Central memory CD4-positive, alpha-beta T cell (primary cell): Measurements from ENCODE around the gene P4HA2.

Source experiments
- DNase-seq: peaks from one replicate; pipeline ENCODE4 v3.0.0; 2022

The P4HA2 gene

DNA sequence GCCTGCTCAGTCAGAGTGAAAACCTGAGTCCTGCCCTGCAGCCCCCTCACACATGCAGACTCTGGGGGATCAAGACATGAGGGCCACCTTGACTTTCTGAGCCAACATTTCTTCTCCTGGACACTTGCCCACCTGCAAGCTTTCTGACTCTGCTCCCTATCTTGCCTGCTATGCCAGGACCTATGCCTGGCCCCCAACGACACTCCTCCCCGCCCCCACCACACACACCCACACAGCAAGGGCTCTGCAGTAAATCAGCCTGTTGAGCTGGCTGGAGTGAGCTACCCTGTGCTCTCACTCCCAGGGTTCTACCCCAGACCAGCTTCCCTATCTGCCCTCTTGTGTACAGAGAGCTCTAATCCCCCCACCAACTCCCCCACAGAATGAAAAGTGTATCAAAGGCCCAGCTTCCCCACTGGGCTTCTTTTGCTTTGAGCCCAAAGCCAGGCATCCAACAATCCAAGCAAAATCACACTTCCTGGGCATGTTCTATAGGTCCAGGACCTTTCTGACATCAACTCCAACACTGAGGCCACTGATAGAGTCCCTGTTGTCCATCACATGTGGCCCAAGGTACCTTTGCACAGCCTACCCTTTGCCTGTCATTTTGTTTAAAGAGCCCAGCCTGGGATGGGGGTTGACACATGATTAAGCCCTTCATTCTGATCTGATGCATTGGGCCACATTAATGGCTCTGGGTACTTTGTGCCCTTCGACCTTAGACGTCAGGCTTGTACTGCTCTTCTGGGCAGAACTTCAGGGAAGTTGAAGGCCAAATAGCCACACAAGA lies 37.1 kb upstream of the P4HA2 start:
- DNase-seq = no peak

DNA sequence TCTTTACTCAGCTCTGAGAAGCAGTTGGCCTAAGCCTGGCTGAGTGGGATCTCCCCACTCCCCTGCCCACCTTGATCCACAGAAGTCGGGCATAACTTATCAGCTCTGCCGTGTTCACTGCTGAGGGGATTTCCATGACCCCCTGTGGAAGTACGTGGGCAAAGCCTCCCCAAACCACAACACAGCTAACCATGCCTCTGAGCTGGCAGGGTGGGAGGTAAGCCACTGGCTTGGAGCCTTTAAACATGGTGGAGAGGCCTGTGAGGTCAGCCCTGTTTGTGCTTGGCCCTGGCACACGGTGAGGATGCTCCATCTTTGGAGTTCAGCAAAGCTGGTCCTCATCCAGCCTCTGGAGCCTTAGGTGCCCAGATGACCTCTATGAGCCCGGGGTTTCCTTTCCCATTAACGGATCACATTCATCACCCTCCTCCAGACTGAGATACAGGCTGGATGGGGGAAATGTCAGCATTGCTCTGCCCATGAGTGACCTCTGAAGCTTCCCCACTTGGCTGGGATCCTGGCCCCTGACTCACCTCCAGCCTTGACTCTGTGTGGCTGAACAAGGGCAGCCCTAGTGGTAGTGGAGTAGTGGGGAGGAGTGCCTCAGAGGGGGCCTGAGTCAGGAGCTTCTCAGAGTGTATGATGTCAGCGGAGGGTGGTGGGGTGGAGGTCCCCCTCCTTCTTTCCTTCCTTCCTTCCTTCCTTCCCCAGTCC lies 36.1 kb upstream of the P4HA2 start:
- DNase-seq = no peak

DNA sequence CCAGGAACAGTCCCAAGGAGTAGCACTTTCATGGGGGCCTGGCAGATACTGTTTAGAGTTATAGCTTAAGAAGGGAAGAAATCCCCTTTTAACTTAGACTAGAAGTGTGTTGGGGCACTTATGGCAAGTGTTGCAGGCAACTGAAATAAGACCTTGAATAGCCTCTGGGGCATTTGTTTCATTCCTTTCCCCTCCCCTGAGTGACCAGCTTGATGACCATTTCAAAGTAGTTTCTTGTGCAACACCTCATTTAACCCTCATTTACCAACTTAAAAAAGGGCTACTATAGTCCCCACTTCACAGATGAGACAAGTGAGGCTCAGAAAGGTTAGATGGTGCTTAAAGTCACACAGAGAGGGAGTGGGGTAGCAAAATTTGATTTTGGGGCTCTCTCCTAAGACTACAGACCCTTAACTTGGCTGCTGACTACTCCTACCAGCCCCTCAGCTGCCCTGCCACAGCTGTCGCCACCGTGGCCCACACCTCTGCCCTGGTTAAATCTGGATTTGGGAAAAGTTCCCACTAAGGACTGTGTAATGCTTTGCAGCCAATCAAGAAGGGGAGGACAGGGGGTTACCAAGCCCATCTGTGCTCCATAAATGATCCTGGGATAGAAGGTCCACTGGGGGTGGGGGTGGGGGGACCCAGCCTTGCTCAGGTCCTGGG lies 35.4 kb upstream of the P4HA2 start:
- no peak for DNase-seq

DNA sequence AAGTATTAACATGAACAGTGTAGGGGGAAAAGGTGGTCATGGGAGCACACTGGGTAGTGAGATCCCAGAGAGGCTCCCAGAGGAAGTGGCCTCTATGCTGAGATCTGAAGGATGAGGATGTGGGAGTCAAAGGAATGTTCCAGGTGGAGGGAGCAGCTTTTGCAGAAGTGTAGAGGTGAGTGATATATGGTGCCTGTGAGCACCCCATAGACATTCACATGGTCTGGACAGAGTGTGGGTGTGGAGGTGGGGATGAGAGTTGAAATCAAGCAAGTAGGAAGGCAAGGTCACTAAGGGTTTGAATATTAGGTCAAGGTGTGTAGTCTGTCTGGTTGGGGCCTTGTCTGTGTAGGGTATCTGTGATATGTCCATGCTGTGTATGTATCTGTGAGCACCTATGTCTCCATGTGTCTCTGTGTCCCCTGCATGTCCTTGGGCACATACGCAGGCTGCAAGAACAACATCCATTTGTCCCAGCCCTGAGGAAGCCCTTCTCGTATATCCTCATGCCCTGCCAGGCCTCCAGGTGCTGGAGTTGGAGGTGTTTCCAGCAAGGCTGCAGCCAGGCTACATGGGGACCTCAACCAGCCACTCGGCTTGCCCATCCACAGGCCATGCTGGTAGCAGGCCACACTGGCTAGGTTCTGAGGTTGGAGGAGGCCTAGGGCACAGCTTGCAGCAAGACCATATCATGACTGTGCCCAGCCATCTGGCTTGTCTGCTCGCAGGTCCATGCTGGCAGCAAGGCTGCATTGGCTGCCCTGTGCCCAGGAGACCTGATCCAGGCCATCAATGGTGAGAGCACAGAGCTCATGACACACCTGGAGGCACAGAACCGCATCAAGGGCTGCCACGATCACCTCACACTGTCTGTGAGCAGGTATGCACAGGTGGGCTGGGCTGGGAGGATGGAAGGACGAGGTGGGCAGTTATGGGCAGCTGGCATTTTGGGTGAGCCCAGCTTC lies 34.5 kb upstream of the P4HA2 start:
- DNase-seq = no peak

DNA sequence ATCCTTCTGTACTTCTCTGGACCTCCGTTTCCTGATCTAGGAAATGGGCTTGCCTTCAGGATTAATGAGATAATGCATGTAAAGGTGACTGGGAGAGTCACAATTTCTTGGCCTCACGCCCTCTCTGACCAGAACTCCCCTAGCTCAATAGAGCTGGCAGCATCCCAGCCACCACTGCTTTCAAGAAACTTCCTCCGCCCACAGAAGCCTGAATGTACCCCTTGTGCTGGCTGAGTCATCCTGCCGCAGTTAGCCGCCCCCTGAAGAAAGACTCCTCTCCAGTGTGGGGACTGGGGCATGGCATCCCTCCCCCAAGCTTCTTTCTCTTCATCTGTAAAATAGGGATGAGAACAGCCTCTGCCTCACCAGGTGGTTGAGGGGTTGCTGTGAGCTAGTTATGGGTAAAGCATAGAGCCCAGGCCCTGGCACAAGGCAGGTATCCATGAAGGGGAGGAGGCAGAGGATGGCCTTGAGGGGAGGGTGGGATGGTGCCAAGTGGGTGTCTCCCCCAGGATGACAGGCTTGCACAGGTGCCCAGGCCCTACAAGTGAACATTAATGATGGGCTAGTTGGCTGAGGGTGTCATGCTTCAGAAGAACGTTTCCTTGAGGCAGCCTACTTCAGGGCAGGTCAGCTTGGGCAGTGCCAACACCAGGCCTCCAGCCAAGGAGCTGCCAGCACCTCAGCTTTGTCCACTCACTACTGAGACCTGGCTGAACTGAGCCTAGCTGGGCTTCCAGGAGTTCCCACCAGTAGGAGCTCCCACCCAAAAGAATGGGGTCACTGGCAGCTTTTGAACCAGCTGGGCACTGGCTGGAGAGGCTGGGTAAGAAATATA lies 33.3 kb upstream of the P4HA2 start:
- DNase-seq = no peak

DNA sequence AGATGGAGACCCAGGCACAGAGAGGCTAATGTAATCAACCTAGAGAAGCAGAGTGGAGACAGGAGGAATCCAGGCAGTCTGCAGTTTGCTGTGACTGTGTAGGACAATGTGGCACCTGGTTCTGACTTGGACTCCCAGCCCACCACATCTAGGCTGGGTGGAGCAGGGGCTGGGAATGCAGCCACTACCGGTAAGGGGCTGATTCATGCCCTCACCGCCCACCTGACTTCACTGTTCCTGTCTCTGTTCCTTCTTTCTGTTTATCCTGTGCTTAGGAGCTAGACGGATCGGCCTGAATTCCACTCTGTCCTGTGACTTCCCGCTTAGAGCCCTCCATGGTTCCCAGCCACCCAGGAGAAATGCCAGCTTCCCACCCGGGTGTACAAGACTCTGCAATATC lies 32.4 kb upstream of the P4HA2 start:
- no peak for DNase-seq

DNA sequence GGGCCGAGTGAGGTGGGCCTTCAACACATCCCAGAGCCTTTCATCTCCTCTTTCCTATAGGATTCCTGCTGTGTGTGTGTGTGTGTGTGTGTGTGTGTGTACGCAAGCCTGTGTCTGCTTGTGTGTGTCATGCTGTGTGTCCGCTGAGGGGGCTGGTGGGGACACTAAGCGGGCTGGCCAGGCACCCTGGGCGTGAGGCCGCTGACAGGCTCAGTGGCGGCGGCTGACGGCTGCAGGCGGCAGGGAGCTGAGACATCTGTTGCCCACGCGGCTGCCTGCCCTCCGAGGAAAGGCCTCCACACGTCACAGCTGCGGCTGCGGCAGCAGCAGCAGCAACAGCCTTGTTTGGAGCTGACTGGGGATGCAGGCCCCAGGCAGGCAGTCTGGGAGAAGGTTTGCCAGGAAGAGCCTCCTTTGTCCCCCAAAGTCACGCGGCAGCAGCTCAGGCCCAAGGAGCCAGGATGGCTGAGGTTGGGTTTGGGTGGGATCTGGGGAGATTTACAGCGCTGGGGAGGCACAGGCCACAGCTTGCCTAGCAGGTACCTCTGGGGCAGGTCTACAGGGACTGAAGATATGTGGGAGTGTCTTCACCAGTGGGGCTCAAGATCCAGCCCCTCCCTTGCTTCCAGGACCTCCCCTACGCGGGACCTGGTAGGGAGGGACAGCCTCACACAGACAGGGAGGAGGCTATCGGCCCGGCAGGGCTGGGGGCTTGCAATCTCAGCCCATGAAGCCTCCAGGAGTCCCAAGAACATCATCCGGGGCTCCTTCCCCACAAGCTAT lies 31.6 kb upstream of the P4HA2 start:
- no peak for DNase-seq

DNA sequence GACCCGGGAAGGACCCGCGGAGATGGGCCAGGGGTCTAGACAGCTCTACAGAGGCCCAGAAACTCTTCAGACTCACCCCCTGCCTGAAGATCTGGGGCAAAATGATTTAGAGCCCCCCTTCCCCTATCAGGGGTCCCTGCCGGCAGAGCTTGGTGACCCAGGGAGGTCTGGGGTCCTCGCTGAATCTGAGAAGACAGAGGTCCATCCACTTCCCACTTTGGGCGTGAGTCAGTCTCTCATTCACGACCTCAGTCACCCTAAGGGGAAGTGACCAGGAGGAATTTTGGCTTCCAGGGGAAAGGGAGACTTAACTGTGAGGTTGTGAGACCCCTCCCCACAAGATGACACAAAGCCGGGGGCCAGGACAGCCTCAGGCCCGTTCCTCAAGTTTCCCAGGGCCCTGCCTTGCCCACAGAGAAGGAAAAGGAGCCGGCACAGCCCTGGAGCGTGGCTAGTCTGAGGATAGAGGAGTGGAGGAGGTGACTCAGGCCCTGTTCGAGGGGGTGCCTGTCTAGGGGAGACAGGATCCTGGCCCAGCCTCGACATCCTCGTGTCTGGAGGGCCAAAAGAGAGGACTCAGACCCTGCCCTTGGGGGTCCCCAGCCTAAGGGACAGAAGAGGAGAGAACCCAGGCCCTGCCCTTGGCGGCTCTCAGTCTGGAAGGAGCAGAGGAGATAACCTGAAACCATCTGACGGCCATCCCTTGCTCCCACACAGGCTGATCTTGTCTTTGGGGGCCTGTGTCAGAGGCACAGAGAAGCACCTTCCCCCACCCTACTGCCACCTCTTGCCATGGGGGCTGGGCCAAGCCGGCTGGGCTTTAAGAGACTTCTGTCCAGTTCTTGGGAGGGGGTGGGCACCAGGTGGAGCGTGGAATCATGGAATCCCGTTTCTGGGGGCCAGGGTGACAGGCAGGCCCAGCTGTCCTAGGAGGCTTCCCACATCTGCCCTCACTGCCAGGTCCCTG lies 30.7 kb upstream of the P4HA2 start:
- DNase-seq = no peak

DNA sequence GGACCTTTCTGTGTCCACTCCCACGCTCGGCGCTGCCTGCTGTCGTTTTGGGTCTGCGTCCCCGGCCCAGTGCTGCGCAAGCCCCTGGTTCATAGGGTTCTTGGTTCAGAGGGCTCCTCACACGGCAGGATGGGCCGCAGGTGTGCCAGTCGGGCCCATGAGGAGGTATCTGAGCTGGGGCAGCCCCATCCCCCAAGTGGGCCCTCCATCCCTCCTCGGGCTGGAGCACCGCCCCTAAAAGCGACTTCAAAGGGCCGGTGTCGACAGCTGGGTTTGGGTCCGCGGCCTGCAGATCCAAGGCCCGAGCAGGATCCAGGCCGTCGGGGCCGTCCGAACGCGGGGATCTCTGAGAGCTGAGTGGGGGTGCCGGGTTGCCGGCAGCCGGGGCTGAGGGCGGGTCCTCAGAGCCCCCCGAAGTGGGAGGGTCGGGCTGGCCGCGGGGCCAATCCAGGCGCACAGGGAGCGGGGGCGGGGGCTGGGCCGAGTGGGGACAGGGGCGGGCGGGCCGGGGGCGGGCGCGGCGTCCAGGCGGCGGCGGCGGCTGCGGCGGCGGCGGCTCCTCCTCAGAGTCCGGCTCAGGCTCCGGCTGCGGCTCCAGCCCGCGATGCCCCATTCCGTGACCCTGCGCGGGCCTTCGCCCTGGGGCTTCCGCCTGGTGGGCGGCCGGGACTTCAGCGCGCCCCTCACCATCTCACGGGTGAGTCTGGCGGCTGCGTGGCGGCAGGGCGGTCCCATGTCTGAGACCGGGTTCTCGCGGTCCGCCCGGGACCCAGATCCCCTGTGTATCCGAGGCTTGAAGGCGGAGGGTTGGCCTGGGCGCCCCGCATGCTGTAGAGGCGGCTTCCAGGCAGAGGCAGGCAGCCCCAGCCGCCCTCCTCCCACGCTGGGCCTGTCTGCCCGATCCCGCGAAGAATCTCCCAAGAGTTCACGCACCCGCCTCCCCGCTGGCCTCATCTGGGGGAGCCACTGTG lies 29.8 kb upstream of the P4HA2 start, which contains the start of gene PDLIM4:
Gene PDLIM4, plus strand, starts transcription at position 566 of the 971 bp plus-strand sequence. Its CDS starts 39 bp downstream, at position 605.
- no peak for DNase-seq

DNA sequence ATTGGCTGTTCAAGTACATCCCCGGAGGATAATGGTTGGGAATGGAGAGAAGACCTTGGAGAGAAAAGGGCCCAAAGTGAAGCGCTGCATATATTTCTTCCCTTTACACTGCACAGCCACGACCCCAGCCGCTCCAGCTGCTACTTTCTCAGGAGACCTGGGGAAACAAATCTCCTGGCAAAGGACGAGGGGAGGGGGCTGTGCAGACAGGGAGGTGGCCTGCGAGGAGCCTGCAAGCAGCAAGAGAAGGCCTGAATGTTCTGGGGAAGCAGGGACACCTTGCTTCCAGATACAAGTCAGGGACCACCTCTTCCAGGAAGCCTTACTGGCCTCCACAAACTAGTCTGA lies 29.1 kb upstream of the P4HA2 start:
- no peak for DNase-seq

DNA sequence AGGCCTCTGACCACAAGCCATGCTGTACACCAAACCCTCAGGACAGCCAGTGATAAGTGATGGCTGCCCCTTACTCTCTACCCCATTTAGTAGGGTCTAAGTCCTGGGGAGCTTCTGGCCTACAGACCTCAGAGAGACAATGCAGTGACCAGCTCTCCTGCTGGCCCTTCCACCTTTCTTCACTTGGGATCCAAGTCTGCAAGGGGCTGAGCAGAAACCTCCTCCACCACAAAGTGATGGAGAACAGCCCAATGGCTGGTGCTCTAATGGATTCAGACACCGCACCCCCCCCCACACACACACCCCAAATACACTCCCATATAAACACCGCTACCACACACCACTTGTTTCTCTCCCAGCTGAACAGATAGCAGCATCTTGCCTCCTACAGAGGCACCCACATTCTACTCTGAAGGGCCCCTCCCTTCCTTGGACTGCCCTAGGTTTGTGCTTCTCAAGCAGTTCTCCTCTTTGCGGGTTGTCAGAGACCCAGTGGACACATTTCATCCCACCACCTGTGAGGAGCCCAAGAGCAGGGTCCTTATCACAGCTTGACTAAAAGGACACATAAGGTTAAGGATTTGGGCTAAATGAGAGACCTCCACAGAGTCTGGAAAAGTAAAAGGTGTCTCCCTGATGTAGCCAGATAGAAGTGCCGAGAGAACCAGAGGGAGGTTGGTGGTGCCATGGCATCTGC lies 28.6 kb upstream of the P4HA2 start:
- no peak for DNase-seq

DNA sequence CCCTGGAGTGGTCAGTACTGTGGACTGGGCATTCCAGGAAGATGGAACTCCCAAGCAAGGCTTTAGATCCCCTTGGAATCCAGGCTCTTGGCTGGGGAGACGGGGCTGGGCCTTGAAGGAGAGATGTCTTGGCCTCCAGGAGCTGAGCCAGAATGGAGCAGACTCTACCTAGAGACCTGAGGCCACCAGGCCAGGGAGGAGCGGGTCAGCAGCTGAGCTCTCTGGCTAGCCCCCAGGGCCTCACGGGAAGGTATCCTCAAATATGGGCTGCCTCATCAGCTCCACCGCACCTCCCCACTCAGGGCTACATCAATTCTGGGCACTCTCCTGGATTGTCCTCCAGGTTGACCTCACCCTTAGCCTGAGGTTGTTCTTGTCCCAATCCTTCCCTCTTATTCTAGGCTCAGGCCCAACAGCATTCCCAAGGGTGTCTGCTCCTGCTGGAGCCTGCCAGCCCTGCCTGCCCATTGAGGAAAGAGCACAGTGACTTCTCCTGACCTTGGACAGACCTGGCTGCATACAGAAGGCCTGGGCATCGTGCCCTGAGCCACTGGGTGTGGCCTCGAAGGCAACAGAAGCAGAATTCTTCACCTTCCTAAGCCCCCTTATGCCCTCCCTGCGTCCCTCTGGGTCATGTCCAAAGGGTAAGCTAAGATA lies 26.8 kb upstream of the P4HA2 start:
- no peak for DNase-seq

DNA sequence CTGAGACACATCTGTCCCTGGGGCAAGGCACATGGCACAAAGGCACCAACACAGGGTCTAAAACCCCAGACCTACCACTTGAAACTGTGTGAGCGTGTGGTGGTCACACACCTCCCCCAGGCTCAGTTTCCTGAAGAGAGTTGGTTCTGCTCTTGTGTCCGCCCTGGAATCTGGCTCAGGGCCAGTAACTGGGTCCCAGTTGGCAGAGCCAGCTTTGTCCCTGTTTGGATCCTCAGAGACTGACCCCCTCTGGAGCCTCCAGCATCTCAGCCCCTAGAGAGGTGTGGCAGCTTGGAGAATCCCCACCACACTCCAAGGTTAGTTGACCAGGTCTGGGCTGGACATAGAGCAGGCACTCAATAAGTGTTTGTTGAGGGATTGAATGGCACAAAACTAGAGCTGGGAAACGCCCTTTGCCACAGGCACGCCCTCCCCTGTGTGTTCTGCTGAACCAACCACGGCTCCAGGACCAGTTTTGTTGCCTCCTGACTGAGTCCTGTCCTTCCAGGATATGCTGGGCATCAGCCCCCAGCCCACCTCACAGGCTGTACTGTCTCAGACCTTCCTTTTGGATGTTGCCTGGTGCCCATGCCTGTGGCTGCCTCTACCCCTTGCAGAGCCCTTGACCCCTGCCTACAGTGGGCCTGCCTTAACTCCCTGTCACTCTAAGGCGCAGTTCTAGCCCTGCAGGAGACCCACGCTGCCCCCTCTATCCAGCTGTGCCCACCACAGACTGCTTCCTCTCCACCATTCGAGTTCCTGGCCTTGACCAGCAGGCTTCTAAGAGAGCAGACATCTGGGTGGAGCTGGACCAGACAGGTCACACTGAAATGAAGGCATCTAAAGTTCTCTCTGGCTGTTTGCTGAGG lies 26.0 kb upstream of the P4HA2 start:
- no peak for DNase-seq

DNA sequence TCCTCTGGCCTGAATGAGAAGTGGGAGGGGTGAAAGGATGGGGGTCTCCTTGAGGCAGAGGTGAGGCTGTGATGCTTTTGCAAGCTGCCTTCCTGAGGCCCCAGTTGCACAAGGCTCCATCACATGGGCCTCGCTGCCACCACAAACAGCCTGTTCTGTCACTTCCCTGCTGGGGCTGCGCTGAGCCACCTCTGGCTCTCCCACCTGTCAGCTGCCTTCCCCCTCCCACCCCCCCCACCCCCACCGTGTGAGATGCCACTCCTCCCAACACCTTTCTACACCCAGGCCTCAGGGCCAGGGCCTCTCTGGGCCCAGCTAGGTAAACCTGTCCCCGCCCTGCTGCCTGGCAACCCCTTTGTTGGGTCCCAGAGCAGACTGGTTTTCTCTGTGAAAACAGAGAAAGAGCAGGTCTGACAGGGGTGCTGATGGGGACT lies 25.4 kb upstream of the P4HA2 start:
- no peak for DNase-seq

DNA sequence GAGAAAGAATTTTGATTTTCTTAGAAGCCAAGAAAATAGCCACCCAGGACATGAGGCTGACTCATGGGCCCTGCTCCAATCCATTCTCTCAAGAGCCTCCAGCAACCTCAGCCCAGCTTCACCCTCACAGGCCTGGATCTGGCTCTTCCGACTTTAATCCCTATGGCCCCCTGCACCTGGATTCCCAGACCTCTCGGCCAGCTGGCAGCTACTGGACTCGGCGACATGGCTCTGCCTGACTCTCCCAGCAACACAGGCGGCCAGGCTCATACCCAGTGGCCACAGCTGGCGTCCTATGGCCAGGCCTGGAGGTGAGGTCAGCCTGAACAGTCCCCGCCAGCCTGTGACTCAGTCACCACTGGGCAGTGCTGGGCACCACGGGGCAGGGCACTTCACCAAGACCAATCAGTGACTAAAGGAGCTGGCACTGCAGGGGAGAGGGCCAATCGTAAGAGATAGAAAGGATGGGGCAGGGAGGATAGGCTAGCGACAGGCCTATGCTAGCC lies 23.6 kb upstream of the P4HA2 start:
- no peak for DNase-seq

DNA sequence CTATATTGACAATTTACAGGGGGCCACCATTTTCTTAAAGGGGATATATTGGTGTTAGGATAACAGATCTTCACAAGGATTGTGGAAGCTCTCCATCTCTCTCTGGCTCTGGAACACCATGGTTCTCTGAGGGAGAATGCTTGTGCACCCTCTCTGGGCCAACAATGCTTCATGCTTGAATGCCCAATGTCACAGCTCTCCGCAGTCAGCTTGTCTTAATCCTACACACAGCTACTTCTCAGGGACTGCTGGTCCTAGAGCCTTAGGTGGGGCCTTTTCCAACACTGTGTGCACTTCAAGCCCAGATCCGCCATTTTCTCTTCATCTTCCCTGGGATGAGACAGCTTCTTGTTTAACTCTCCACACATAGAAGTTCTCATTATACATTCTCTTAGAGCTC lies 22.9 kb upstream of the P4HA2 start:
- DNase-seq = no peak
